H1 (cell line): ENCODE measurements around the gene NHERF2. TPM values are rescaled to one million over a fixed set of nuclear protein-coding genes. Genes with fewer than 3 reads are reported as not detected.

Experiments used
- CHD7 ChIP-seq: fragments of 300-600 bp; sonication (generic); IDR thresholded peaks from 2 replicates; pipeline ENCODE4 v1.7.1; 2012; ENCODE audit warnings: low read length, moderate library complexity, mild to moderate bottlenecking, inconsistent platforms; ENCODE audit not compliant: insufficient replicate concordance
- polyA plus RNA-seq, 7 experiments: library from polyadenylated mRNA; depleted of rRNA in 3 of 7; stranded (reverse) in 5 of 7; unstranded in 2 of 7; fragments of >200 nt in 5 of 7; fragments of 200-250 nt in 2 of 7; gene quantifications; 1 replicate in 5 of 7; 2 replicates in 1 of 7; 4 replicates in 1 of 7; pipeline versions ENCODE4 v1.2.1 to v1.2.3, GENCODE V29; 2011 to 2013; ENCODE audit warnings: missing spikeins in 2 of 7, mixed read lengths in 2 of 7
- total RNA-seq: library from RNA; stranded (reverse); fragmentation: NEBNext Ultra II Directional; extraction: Animal tissue kit (Norgen Biotek cat#: 25700); gene quantifications from 2 replicates; pipeline ENCODE4 v1.2.1, GENCODE V29; 2021

NHERF2 gene
- total and polyA plus RNA-seq, 2 of the 8 experiments (the other 6 are each of a cell fraction or from before 2014, with no cell fraction given), result 13.9 to 19.3 TPM

GRCh38 chr16:1990101-1990350, 36.7 kb upstream of the NHERF2 start (continued):
- TF ChIP-seq CHD7, result no peak
